Calu3 (cell line): ENCODE data around the gene RAB27B. TPM values are rescaled to one million over a fixed set of nuclear protein-coding genes. Genes with fewer than 3 reads are reported as not detected.

Experiments used
- BruUV-seq: library from RNA; stranded (reverse); fragments of 400-500 nt; replicated peaks from 2 replicates; lab custom pipeline; 2021; lab: Mats Ljungman, UMichigan
- CTCF ChIA-PET: fragments of 300-600 bp; sonication (Branson Sonifier 250); formaldehyde crosslinking; loops from one replicate; lab custom pipeline; 2022; ENCODE audit warnings: antibody characterized with exemption; lab: Charles Lee
- DNase-seq: peaks from one replicate; pipeline ENCODE4 v3.0.0; 2022
- H3K27ac Mint-ChIP-seq: one replicate; pipeline ENCODE4 v1.8.0; 2022; ENCODE audit warnings: mixed read lengths; ENCODE audit not compliant: unreplicated experiment
- H3K27me3 Mint-ChIP-seq: one replicate; pipeline ENCODE4 v1.8.0; 2022; ENCODE audit warnings: mixed read lengths; ENCODE audit not compliant: unreplicated experiment
- H3K36me3 Mint-ChIP-seq: one replicate; pipeline ENCODE4 v1.8.0; 2022; ENCODE audit warnings: mild to moderate bottlenecking, moderate library complexity, mixed read lengths; ENCODE audit not compliant: insufficient read depth, unreplicated experiment
- H3K4me1 Mint-ChIP-seq: one replicate; pipeline ENCODE4 v1.8.0; 2022; ENCODE audit warnings: mild to moderate bottlenecking, low read depth, mixed read lengths; ENCODE audit not compliant: unreplicated experiment
- H3K4me3 Mint-ChIP-seq: one replicate; pipeline ENCODE4 v1.8.0; 2022; ENCODE audit warnings: mild to moderate bottlenecking, low read depth, moderate library complexity, mixed read lengths; ENCODE audit not compliant: unreplicated experiment
- H3K9me3 Mint-ChIP-seq: one replicate; pipeline ENCODE4 v1.8.0; 2022; ENCODE audit warnings: low read depth, mixed read lengths; ENCODE audit not compliant: unreplicated experiment
- CTCF ChIP-seq: fragments of 200-600 bp; IDR thresholded peaks from one replicate; pipeline ENCODE4 v1.8.0; 2022; ENCODE audit warnings: antibody characterized with exemption; ENCODE audit not compliant: unreplicated experiment
- intact Hi-C: fragments of 100-400 bp; cut with micrococcal nuclease; formaldehyde crosslinking; loops from one replicate; pipeline ENCODE4 v1.10.0; 2022; ENCODE audit not compliant: unreplicated experiment
- total RNA-seq: library from RNA; stranded (reverse); gene quantifications from 2 replicates; pipeline ENCODE4 v1.2.3, GENCODE V29; 2022

The RAB27B gene
- total RNA-seq, 1 experiment from 2014 or later = 38.3 TPM

- peaks cover 5% of the 10 kb centered on the region for H3K36me3 Mint-ChIP-seq
- H3K9me3 Mint-ChIP-seq = peaks cover 2% of the 10 kb centered on the region
- no peak for DNase-seq
- no TSS peak for BruUV-seq
- H3K4me1 Mint-ChIP-seq = no peaks in the 10 kb centered on the region
- H3K27ac Mint-ChIP-seq = no peak overlapping the region
- no peaks in the 10 kb centered on the region for H3K27me3 Mint-ChIP-seq
- no peak for TF ChIP-seq CTCF
- intact Hi-C loops = no loop called here
- H3K4me3 Mint-ChIP-seq = no peak overlapping the region
- CTCF ChIA-PET = interaction anchor here (0.8 kb wide), 1 partner anchor 60 kb away, joined by 3 read pairs; no protein-coding TSS in a partner anchor
Observed at GRCh38 chr18:54791657-54792056, 36.6 kb upstream of the RAB27B start.

GRCh38 chr18:54792079-54792478, 36.2 kb upstream of the RAB27B start:
- H3K9me3 Mint-ChIP-seq = peaks cover 2% of the 10 kb centered on the region
- peaks cover 5% of the 10 kb centered on the region for H3K36me3 Mint-ChIP-seq
- no peak overlapping the region for H3K4me3 Mint-ChIP-seq
- H3K4me1 Mint-ChIP-seq = no peaks in the 10 kb centered on the region
- H3K27me3 Mint-ChIP-seq = no peaks in the 10 kb centered on the region
- BruUV-seq = no TSS peak
- H3K27ac Mint-ChIP-seq = no peak overlapping the region
- DNase-seq = no peak
- CTCF ChIA-PET = interaction anchor here (0.8 kb wide), 1 partner anchor 60 kb away, joined by 3 read pairs; no protein-coding TSS in a partner anchor
- no peak for TF ChIP-seq CTCF
- intact Hi-C loops = no loop called here

GRCh38 chr18:54794823-54795222, 33.5 kb upstream of the RAB27B start:
- CTCF ChIA-PET = no interaction called here
- no peak for DNase-seq
- intact Hi-C loops = no loop called here
- Mint-ChIP-seq H3K27me3 (no peaks in the 10 kb centered on the region), H3K9me3 (peaks cover 2% of the 10 kb centered on the region), H3K4me3 (no peak overlapping the region), H3K4me1 (no peaks in the 10 kb centered on the region), H3K27ac (no peak overlapping the region), H3K36me3 (peaks cover 5% of the 10 kb centered on the region)
- BruUV-seq = no TSS peak
- TF ChIP-seq CTCF = no peak

GRCh38 chr18:54798186-54798585, 30.1 kb upstream of the RAB27B start:
- TF ChIP-seq CTCF = no peak
- no peaks in the 10 kb centered on the region for H3K27me3 Mint-ChIP-seq
- intact Hi-C loops = no loop called here
- no peak overlapping the region for H3K4me3 Mint-ChIP-seq
- CTCF ChIA-PET = no interaction called here
- H3K4me1 Mint-ChIP-seq = peaks cover 13% of the 10 kb centered on the region
- H3K9me3 Mint-ChIP-seq = peaks cover 2% of the 10 kb centered on the region
- DNase-seq = no peak
- no TSS peak for BruUV-seq
- peaks cover 5% of the 10 kb centered on the region for H3K36me3 Mint-ChIP-seq
- no peak overlapping the region for H3K27ac Mint-ChIP-seq
